Rectal smooth muscle tissue (tissue), 1 donor: ENCODE data around the gene PLA1A.
"Not testable (repeated sequence)": the region's sequence is repeated elsewhere in the genome, so short reads cannot be mapped to it uniquely, and the experiment has no call there.

Experiments used
- H3K27ac ChIP-seq: one replicate; pipeline ENCODE4 v1.7.0; 2013; ENCODE audit warnings: low read depth, low read length, inconsistent platforms
- H3K27me3 ChIP-seq: one replicate; pipeline ENCODE4 v1.7.0; 2013; ENCODE audit warnings: low read length; ENCODE audit not compliant: control insufficient read depth, insufficient read depth
- H3K36me3 ChIP-seq: one replicate; pipeline ENCODE4 v1.7.0; 2013; ENCODE audit warnings: low read length; ENCODE audit not compliant: control insufficient read depth, insufficient read depth
- H3K4me1 ChIP-seq: one replicate; pipeline ENCODE4 v1.7.0; 2013; ENCODE audit warnings: low read length; ENCODE audit not compliant: control insufficient read depth, insufficient read depth
- H3K4me3 ChIP-seq: one replicate; pipeline ENCODE4 v1.7.0; 2013; ENCODE audit warnings: low read length
- H3K9ac ChIP-seq: one replicate; pipeline ENCODE4 v1.7.0; 2013; ENCODE audit warnings: low read length

Gene PLA1A, protein sequence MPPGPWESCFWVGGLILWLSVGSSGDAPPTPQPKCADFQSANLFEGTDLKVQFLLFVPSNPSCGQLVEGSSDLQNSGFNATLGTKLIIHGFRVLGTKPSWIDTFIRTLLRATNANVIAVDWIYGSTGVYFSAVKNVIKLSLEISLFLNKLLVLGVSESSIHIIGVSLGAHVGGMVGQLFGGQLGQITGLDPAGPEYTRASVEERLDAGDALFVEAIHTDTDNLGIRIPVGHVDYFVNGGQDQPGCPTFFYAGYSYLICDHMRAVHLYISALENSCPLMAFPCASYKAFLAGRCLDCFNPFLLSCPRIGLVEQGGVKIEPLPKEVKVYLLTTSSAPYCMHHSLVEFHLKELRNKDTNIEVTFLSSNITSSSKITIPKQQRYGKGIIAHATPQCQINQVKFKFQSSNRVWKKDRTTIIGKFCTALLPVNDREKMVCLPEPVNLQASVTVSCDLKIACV

DNA sequence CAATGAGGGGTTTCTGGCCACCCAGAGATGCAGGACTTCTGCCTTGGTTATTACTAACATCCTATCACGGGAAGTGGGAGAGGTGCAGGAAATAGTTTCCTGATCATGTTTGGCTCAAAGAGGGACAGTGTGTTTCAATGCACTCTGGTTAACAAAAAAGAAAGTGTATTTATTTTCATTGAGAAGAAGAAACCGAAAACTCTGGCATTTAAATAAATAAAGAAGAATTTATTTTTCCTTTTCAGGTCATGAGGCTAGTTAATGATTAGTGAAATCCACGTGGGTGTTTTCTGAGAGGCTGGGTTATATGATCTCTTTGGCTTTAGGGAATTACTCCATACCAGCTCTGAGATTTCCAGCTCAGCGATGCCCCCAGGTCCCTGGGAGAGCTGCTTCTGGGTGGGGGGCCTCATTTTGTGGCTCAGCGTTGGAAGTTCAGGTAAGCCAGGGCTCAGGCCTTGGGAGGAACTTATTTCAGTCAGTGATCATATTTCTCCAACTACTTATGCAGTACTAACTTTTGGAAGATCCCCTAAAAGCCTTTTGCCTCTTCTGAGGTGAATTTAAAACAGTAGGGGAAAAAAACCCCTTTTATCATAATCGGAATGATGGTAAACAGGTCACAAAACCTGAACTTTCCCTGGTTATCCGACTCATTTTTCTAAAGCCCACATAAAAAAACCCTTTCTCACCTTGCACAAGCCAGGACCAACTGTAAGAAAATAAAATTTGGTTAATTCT is at the start of gene PLA1A:
PLA1A (plus strand) TSS at position 338 of the 741 bp plus-strand sequence; CDS start at position 367, 29 bp downstream.
- Histone ChIP-seq H3K27me3 (no peaks in the 10 kb centered on the region), H3K27ac (no peak within 1 kb of the TSS), H3K36me3 (no peaks in the 10 kb centered on the region), H3K4me1 (no peaks in the 10 kb centered on the region), H3K9ac (no peak within 1 kb of the TSS), H3K4me3 (no peak within 1 kb of the TSS)

DNA sequence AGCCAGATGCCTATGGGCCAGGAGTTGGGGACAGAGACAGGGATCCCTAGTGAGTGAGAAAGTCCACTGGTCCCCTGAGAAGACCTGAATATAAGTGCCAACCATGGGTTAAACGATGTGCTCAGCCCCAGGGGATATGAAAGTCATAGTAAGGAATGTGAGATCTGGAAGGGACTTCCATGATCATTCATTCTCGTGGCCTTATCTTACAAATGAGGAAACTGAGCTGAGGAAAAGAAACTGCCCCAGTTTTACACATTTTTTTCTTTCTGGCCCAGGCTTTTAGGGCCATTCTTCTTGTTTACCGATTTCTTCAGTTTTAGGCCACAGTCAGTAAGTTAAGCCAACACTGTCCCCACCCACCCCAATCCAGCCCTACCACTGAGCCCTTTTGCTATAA is 49.3 kb upstream of the PLA1A start:
- H3K9ac ChIP-seq = no peak overlapping the region
- no peaks in the 10 kb centered on the region for H3K36me3 ChIP-seq
- no peak overlapping the region for H3K27ac ChIP-seq
- H3K4me3 ChIP-seq = no peak overlapping the region
- no peaks in the 10 kb centered on the region for H3K4me1 ChIP-seq
- no peaks in the 10 kb centered on the region for H3K27me3 ChIP-seq

DNA sequence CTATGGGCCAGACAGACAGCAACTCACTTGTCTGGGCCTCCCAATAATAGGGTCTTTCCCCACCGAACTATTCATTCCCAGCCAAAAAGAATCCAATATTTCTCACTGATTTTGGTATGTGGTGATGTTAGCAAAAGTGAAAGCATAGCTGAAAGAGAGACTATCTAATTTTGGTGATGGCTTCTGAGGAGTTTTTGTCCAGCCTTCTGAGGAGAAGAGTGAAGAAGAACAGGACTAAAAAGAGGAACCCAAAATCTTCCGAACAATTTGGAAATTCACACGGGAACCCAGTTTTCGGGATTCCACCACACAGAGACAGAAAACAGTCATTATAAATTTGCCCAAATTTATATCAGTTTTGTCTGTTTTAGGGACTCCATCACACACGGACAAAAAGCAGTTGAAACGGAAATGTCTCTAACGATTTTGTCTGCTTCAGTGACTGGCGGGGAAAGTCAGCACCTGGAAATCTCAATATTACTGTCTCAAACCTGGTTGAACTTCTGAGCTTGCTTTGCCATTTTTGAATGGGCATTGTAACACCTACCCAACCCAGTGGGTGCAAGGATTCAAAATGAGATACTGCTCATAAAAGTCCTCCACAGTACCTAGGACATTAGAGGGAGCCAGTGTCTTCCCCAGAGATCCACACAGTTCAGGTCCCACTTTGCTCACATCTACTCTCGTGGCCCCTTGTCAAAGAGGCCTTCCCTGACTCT is 47.3 kb upstream of the PLA1A start:
- no peaks in the 10 kb centered on the region for H3K36me3 ChIP-seq
- H3K27ac ChIP-seq = no peak overlapping the region
- H3K9ac ChIP-seq = no peak overlapping the region

DNA sequence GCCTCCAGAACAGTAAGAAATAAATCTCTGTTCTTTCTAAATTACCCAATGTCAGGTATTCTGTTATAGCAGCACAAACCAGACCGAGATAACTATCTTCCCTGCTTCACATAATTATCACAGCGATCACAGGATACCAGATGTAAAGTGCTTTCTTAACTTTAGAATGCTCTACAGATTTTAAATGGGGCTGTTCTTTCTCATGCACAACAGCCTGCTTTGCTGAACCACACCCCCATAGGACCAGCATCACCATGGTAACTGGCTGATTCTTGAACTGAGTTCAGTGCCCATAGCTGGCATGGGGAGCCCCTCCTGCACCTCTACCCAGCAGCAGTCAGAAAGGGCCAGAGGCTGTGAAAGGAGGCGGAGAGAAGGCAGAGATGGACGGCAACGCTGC is 46.1 kb upstream of the PLA1A start:
- Histone ChIP-seq H3K27me3 (no peaks in the 10 kb centered on the region), H3K9ac (no peak overlapping the region), H3K36me3 (no peaks in the 10 kb centered on the region), H3K4me3 (no peak overlapping the region), H3K4me1 (no peaks in the 10 kb centered on the region), H3K27ac (no peak overlapping the region)

More for the DNA sequence above, 47.3 kb upstream of the PLA1A start:
- Histone ChIP-seq H3K4me3 (no peak overlapping the region), H3K27me3 (no peaks in the 10 kb centered on the region), H3K4me1 (no peaks in the 10 kb centered on the region)

DNA sequence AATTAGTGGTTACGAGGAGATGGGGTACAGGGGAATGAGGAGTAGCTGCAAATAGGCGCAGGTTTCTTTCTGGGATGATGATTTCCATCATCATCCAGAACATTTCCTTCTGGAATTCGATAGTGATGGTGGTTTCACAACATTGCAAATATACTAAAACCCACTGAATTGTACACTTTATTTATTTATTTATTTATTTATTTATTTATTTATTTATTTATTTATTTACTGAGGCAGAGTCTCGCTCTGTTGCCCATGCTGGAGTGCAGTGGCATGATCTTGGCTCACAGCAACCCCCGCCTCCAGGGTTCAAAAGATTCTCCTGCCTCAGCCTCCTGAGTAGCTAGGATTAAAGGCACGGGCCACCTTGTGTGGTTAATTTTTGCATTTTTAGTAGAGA is 44.8 kb upstream of the PLA1A start:
- not testable (repeated sequence) for H3K4me1 ChIP-seq, H3K27ac ChIP-seq

DNA sequence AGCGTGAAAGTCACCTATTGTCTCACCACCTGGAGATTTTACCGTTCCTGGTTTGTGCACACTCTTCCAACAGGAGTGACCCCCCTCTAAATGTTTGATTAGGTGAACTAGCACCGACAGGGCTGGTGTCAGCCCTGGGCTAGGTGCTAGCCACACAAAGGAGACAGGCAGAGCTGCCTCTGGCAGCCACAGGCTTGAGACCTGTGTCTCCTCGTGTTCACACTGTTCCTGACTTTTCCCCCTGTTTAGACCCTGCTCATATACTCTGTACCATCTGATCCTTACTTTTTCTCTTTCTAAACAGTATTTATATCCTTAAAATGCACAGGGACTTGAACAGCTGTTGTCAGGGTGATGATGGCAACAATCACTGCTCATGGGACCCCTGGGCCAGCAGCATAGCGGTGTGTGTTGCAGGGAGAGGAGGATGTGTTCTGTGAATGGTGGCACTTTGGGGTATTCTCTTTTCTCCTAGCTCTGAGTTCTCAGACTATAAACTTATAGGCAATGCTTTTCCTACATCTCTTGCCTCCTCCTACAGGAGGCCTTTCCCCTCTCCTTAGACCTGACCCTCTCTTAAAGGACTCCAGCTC is 43.8 kb upstream of the PLA1A start:
- H3K27ac ChIP-seq = no peak overlapping the region
- H3K4me1 ChIP-seq = no peaks in the 10 kb centered on the region
- no peaks in the 10 kb centered on the region for H3K27me3 ChIP-seq
- no peak overlapping the region for H3K4me3 ChIP-seq
- no peaks in the 10 kb centered on the region for H3K36me3 ChIP-seq
- H3K9ac ChIP-seq = no peak overlapping the region

More for the DNA sequence above, 44.8 kb upstream of the PLA1A start:
- H3K36me3 ChIP-seq, H3K9ac ChIP-seq, H3K4me3 ChIP-seq, H3K27me3 ChIP-seq: not testable (repeated sequence)

DNA sequence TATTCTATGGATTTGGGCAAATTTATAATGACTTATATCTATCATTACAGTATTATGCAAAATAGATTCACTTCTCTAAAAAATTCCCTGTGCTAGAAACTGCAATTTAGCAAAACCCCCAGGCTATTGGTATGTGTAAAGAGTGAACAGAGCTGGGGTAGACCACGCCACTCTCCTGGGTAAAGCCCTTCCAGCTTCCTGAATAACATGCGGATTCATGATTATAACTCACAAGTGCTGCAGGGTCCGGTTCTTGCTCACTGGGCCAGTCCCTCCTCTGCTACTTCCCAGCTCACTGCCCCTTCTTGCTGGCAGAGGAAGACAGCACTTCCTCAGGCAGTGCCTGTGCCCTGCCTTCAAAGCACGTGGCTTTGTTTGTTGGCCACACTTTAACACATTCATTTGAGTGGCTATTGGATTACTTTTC is 42.4 kb upstream of the PLA1A start:
- no peaks in the 10 kb centered on the region for H3K27me3 ChIP-seq
- no peaks in the 10 kb centered on the region for H3K36me3 ChIP-seq
- H3K4me1 ChIP-seq = no peaks in the 10 kb centered on the region
- H3K9ac ChIP-seq = no peak overlapping the region
- H3K4me3 ChIP-seq = no peak overlapping the region
- no peak overlapping the region for H3K27ac ChIP-seq

DNA sequence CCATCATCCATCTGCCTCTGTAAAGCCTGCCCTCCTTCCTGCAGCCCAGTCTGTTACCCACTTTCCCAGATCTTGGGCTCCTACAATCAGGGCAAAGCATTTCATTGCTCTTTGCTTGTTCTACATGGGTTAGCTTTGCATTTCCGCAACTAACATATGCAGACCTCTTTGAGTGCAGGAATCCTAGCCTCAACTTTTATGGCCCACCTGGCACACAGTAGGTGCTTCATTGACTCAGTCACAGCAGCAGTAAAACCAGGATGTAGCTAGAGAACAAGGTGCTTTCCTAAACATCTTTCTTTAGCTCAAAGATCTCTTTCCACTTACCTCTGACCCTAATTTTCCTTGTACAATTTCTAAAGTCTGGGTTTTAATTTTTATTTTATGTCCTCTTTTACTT is 41.8 kb upstream of the PLA1A start:
- Histone ChIP-seq H3K36me3 (no peaks in the 10 kb centered on the region), H3K27ac (no peak overlapping the region), H3K4me1 (no peaks in the 10 kb centered on the region), H3K9ac (no peak overlapping the region), H3K27me3 (no peaks in the 10 kb centered on the region), H3K4me3 (no peak overlapping the region)

DNA sequence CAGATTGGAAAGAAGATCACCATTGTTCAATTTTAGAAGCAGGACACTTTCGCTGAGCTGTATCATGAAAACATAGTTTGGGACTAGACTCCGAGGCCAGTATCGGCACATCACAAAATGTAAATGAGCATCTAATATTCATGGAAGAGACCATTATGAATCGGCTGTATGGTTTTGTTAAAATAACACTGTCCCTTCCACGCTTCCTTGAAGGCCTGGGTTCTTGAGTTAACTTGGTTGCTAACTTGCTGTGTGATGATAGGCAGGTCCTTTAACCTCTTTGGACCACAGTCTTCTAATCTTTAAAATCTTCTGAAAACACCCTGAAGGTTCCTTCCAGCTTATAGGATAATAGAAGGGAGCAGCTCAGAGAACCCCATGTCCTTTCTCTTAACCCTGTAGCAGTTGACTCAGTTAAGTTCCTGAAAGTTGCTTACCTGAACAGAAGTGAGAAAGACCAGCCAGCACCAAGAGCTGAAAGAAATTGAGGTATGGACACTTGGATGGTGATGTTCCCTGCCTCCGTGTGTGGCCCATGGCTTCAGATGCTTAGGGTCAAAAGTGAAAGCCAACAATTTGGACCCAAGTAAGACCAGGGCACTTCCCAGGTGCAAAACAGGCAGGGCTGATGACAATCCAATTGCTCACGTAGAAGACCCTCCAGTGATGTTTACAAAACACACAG is 40.4 kb upstream of the PLA1A start:
- Histone ChIP-seq H3K4me3 (no peak overlapping the region), H3K27me3 (no peaks in the 10 kb centered on the region), H3K27ac (no peak overlapping the region)

DNA sequence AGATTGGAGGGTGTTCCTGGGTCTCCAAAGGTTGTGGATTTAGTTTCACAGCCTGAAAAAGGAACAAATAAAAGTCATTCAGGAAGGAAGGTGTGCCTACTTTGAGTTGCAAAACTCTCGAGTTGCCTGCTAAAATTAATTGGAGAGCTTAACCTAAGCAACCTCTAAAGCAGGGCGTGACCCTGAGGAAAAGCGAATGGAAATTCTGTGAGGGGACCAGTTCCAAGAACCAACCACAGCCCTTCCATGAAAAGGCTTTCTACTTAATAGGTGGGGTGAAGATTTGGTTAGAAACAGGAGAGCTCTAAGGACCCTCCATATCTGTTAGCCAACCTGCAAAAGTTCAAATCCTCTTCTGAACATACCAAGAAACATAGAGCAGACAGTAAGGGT is 39.8 kb upstream of the PLA1A start:
- Histone ChIP-seq H3K4me3 (no peak overlapping the region), H3K27me3 (no peaks in the 10 kb centered on the region), H3K9ac (no peak overlapping the region), H3K27ac (no peak overlapping the region), H3K36me3 (no peaks in the 10 kb centered on the region), H3K4me1 (no peaks in the 10 kb centered on the region)

More for the DNA sequence above, 40.4 kb upstream of the PLA1A start:
- Histone ChIP-seq H3K9ac (no peak overlapping the region), H3K4me1 (no peaks in the 10 kb centered on the region), H3K36me3 (no peaks in the 10 kb centered on the region)

DNA sequence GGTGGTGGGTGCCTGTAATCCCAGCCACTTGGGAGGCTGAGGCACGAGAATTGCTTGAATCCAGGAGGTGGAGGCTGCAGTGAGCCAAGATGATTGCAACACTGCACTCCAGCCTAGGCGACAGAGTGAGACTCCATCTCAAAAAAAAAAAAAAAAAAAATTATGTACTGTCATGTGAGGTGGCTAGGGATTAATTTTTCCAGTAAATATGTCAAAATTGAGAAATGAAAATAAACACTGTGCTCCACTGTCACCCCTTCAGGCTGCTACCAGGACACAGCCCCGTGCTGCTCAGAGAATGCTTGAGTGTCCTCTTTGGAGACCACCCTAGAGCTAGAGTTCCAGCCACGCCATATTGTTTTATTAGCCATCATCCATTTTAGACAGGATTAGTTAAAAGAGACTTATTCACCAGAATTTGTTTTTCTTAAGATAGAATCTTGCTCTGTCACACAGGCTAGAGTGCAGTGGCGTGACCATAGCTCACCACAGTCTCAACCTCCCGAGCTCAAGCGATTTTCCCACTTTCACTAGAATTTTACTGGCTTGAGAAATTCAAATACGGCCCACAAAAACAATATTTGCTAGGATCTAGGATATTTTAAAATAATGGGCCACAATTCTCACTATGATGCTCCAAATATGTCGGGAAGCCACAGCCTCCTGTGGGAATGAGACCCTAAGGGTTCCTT is 38.9 kb upstream of the PLA1A start:
- no peak overlapping the region for H3K4me3 ChIP-seq
- H3K36me3 ChIP-seq = no peaks in the 10 kb centered on the region
- H3K9ac ChIP-seq = no peak overlapping the region
- no peaks in the 10 kb centered on the region for H3K27me3 ChIP-seq
- H3K27ac ChIP-seq = no peak overlapping the region
- no peaks in the 10 kb centered on the region for H3K4me1 ChIP-seq
